ENCODE measurements around the gene MT1M.

The MT1M gene

DNA sequence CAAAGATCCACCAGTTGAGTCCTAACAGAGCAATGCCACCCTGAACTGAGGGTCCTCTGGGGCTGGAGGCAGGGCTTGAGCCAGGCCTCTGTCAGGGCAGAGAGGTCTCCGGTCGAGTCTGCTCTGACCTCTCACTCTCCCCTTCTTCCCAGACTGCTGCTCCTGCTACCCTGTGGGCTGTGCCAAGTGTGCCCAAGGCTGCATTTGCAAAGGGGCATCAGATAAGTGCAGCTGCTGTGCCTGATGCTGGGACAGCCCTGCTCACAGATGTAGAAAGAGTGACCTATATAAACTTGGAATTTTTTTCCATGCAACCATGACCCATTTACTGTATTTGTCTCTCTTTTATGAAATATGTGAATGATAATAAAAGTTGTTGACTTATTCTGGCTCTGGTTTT lies 16.8 kb downstream of the MT1M start:
- no peak overlapping the region for H3K4me3 ChIP-seq (ENCODE audit: low read depth, low read length)
- DNase-seq (ENCODE audit: low read depth), result no peak
- TF ChIP-seq, protein P1, sequence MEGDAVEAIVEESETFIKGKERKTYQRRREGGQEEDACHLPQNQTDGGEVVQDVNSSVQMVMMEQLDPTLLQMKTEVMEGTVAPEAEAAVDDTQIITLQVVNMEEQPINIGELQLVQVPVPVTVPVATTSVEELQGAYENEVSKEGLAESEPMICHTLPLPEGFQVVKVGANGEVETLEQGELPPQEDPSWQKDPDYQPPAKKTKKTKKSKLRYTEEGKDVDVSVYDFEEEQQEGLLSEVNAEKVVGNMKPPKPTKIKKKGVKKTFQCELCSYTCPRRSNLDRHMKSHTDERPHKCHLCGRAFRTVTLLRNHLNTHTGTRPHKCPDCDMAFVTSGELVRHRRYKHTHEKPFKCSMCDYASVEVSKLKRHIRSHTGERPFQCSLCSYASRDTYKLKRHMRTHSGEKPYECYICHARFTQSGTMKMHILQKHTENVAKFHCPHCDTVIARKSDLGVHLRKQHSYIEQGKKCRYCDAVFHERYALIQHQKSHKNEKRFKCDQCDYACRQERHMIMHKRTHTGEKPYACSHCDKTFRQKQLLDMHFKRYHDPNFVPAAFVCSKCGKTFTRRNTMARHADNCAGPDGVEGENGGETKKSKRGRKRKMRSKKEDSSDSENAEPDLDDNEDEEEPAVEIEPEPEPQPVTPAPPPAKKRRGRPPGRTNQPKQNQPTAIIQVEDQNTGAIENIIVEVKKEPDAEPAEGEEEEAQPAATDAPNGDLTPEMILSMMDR (IDR thresholded peaks at IDR 0.05; ENCODE audit: low read depth, low read length, missing control alignments), result no peak

- no peak overlapping the region for H3K4me3 ChIP-seq (ENCODE audit: low read depth, low read length)
- TF ChIP-seq, protein P1 (IDR thresholded peaks at IDR 0.05; ENCODE audit: low read depth, low read length, missing control alignments), result no peak
- DNase-seq (ENCODE audit: low read depth), result no peak
Observed at GRCh38 chr16:56649820-56650219, 17.4 kb downstream of the MT1M start.

DNA sequence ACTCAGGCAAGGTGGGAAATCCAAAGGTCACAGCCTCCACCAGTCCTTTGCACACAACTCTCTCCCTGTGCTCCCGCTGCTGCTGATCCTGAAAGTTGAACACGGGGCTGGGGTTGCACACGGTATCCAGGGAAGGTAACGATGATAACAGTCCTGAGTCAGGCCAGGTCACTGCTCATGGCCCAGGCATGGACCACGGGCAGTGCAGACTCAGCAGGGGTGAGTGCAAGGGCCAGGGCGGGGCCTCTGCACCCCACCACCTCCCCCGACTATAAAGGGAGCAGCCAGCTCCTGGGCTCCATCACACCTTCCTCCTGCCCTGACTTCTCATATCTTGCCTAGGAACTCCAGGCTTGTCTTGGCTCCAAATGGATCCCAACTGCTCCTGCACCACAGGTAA lies 19.1 kb downstream of the MT1M start, which contains the start of gene MT1B:
Gene MT1B, plus strand, starts transcription at position 301 of the 400 bp plus-strand sequence. Its CDS starts 68 bp downstream, at position 369.
- TF ChIP-seq, protein P1 (IDR thresholded peaks at IDR 0.05; ENCODE audit: low read depth, low read length, missing control alignments), result no peak
- H3K4me3 ChIP-seq (ENCODE audit: low read depth, low read length), result no peak within 1 kb of the TSS
- DNase-seq (ENCODE audit: low read depth), result no peak

- no peak overlapping the region for H3K4me3 ChIP-seq (ENCODE audit: low read depth, low read length)
- TF ChIP-seq, protein P1 (IDR thresholded peaks at IDR 0.05; ENCODE audit: low read depth, low read length, missing control alignments), result no peak
- DNase-seq (ENCODE audit: low read depth), result no peak
Observed at GRCh38 chr16:56652600-56652999, 20.1 kb downstream of the MT1M start.

DNA sequence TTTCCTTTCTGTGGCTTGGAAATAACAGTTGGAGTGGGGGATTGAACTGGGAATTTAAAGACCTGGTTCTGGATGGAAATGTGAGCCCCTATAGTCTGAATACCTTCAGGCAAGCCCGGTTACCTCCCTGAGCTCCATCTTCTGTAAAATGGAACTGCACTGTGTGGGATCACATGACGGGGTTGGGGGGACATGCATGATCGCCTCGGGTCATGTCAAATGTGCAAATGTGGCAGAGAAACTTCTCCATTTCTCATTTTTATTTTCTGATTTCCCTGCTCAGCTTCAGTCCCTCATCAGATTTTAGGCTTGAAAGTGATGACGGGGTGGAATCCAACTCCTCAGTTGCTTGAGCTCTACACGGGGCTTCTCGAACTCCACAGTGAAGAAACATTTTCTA lies 20.8 kb downstream of the MT1M start:
- H3K4me3 ChIP-seq (ENCODE audit: low read depth, low read length), result no peak overlapping the region

DNA sequence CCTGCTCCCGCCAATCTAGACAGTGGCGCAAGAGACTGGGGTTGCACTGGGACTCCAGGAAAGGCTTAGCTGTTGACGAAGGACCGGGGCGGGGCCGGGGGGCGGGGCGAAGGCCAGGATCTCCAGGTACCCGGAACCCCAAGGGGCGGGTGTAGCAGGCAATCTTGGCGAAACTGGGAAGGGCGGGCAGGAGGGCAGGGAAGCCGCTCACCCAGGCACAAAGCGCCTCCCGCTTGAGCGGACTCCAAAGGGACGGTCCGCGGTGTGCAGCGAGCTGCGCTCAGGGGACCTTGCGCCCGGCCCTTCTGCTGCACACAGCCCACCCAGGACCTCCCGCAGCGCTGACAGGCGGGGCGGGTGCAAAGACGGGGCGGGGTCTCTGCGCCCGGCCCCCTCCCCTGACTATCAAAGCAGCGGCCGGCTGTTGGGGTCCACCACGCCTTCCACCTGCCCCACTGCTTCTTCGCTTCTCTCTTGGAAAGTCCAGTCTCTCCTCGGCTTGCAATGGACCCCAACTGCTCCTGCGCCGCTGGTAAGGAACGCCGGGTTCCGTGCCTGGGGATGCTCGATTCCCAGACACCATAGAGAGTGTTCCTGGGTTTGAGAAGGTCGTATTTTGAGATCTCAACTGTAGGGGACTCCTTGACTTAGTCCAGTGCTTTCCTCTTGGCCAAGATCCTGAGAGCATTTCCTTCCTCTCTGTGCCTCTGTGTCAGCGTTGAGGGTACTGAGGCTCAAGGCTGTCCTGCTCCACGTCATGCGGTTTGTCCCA lies 25.3 kb downstream of the MT1M start, which contains the start of gene MT1F:
Gene MT1F, plus strand, starts transcription at position 405 of the 772 bp plus-strand sequence. Its CDS starts 100 bp downstream, at position 505.
- DNase-seq (ENCODE audit: low read depth), result no peak
- TF ChIP-seq, protein P1 (IDR thresholded peaks at IDR 0.05; ENCODE audit: low read depth, low read length, missing control alignments), result no peak
- H3K4me3 ChIP-seq (ENCODE audit: low read depth, low read length), result peak within 1 kb of the TSS; percentile 56

More for the DNA sequence above, 20.8 kb downstream of the MT1M start:
- TF ChIP-seq, protein P1 (IDR thresholded peaks at IDR 0.05; ENCODE audit: low read depth, low read length, missing control alignments), result no peak
- DNase-seq (ENCODE audit: low read depth), result no peak
